Measurements from ENCODE around the gene WDR46.

- TF ChIP-seq CTCF (IDR thresholded peaks at IDR 0.05; ENCODE audit: insufficient read depth, low read length) (no peak), SPI1 (IDR thresholded peaks at IDR 0.05; ENCODE audit: borderline replicate concordance, low read depth) (no peak), REST (IDR thresholded peaks at IDR 0.05; ENCODE audit: insufficient replicate concordance, low read depth) (no peak), POLR2AphosphoS5 (IDR thresholded peaks at IDR 0.05; ENCODE audit: low read depth) (no peak)
Observed at GRCh38 chr6:33329058-33329457, 40.0 kb upstream of the WDR46 start.

All from HL-60 (cell line).